Activated CD8-positive, alpha-beta memory T cell treated with anti-CD3 and anti-CD28 coated beads, Interleukin-2, amount 10 ng/mL, durations not matched to agents 7 days and 5 days (primary cell): Measurements from ENCODE around the gene UCKL1. TPM values are rescaled to one million over a fixed set of nuclear protein-coding genes. Genes with fewer than 3 reads are reported as not detected.

Experiments
- ATAC-seq: fragments of 150-1000 bp; cut with Tn5 transposase; one replicate; pipeline ENCODE4 v1.10.0; 2021; ENCODE audit warnings: moderate library complexity
- CTCF ChIA-PET: fragments of 350-600 bp; sonication (Branson Sonifier 250); formaldehyde crosslinking; loops from one replicate; lab custom pipeline; 2021; ENCODE audit warnings: antibody characterized with exemption; lab: Charles Lee
- DNase-seq: peaks from one replicate; pipeline ENCODE4 v3.0.0-alpha.2; 2020
- H3K27ac Mint-ChIP-seq: one replicate; pipeline ENCODE4 v1.8.0; 2021; ENCODE audit warnings: mild to moderate bottlenecking, mixed read lengths
- H3K27me3 Mint-ChIP-seq: one replicate; pipeline ENCODE4 v1.8.0; 2021; ENCODE audit warnings: mixed read lengths
- H3K36me3 Mint-ChIP-seq: one replicate; pipeline ENCODE4 v1.8.0; 2021; ENCODE audit warnings: mild to moderate bottlenecking, mixed read lengths
- H3K4me1 Mint-ChIP-seq: one replicate; pipeline ENCODE4 v1.8.0; 2021; ENCODE audit warnings: mixed read lengths
- H3K4me3 Mint-ChIP-seq: one replicate; pipeline ENCODE4 v1.8.0; 2021; ENCODE audit warnings: mild to moderate bottlenecking, moderate library complexity, mixed read lengths
- H3K9me3 Mint-ChIP-seq: one replicate; pipeline ENCODE4 v1.8.0; 2022; ENCODE audit warnings: low read depth, mixed read lengths
- total RNA-seq, 2 experiments: library from RNA; stranded (reverse); gene quantifications; one replicate each; pipeline ENCODE4 v1.2.3, GENCODE V29; 2021

Gene UCKL1
- 10 to 100 TPM; 41.1 to 41.9 TPM for total RNA-seq

DNA sequence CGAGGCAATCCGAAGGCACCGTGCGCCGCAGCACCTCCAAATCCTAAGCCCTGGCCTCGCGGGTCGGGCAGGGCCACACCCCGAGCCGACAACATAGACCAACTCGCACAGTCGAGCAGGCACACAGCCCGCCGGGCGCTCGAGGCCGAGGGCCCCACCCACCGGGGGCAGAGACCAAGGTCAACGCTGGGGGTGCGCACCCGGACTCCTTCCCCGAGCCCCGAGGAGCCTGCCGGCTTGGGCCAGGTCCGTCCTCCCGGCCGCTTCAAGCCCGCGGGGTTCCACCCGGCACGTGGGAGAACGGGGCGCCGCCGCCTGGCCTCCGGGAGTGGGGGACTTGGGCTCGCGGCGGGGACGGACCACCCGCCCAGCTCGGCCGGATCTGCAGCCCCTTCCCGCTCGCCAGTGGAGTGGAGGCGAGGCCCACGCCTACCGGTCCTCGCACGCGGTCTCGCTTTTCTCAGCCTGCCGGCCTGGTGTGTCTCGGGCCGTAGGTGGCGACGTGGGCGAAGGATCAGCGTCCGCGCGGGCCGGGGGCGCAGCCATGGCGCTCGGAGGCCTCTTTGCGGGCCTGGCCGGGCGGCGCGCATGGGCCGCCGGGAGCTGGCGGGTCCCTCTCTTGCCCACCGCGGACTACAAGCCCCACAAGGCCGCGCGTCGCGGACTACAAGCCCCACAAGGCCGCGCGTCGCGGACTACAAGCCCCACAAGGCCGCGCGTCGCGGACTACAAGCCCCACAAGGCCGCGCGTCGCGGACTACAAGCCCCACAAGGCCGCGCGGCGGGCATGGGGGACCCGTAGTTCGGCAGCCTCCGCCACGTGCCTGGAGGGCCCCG, at the start of gene UCKL1:
TSS of gene UCKL1 (minus strand) at position 590 of the 837 bp plus-strand sequence. CDS start at position 546, 44 bp downstream.
- H3K4me3 Mint-ChIP-seq, result peak within 1 kb of the TSS; percentile 78
- no peaks in the 10 kb centered on the region for H3K27me3 Mint-ChIP-seq
- DNase-seq (peak; percentile 94), ATAC-seq (peak; percentile 83)
- H3K9me3 Mint-ChIP-seq, result no peaks in the 10 kb centered on the region
- H3K4me1 Mint-ChIP-seq, result peaks cover 30% of the 10 kb centered on the region
- H3K27ac Mint-ChIP-seq, result peak within 1 kb of the TSS; percentile 85
- CTCF ChIA-PET, result interaction anchor here (0.9 to 2.3 kb wide), 16 partner anchors 12 to 435 kb away, joined by 3 to 18 read pairs (median 4); partner anchors contain the start of genes PPDPF, PTK6 and TPD52L2
- no peaks in the 10 kb centered on the region for H3K36me3 Mint-ChIP-seq

GRCh38 chr20:64005394-64005793, 49.2 kb upstream of the UCKL1 start:
- CTCF ChIA-PET, result interaction anchor here (0.9 to 3.4 kb wide), 2 partner anchors 33 to 34 kb away, joined by 3 to 20 read pairs; no protein-coding TSS in a partner anchor

GRCh38 chr20:64003960-64004725, 47.9 kb upstream of the UCKL1 start:
- no peak overlapping the region for H3K4me3 Mint-ChIP-seq
- no peak overlapping the region for H3K27ac Mint-ChIP-seq
- peaks cover 41% of the 10 kb centered on the region for H3K36me3 Mint-ChIP-seq
- peaks cover 12% of the 10 kb centered on the region for H3K4me1 Mint-ChIP-seq
- ATAC-seq (no peak), DNase-seq (no peak)
- H3K9me3 Mint-ChIP-seq, result peaks cover 3% of the 10 kb centered on the region
- CTCF ChIA-PET, result interaction anchor here (0.9 kb wide), 1 partner anchor 35 kb away, joined by 3 read pairs; no protein-coding TSS in a partner anchor
- H3K27me3 Mint-ChIP-seq, result no peaks in the 10 kb centered on the region

More at GRCh38 chr20:64005394-64005793, 49.2 kb upstream of the UCKL1 start:
- H3K4me3 Mint-ChIP-seq, result no peak overlapping the region
- H3K9me3 Mint-ChIP-seq, result peaks cover 5% of the 10 kb centered on the region
- DNase-seq, result no peak
- H3K27me3 Mint-ChIP-seq, result no peaks in the 10 kb centered on the region
- peak overlapping the region; percentile 6 for H3K27ac Mint-ChIP-seq
- H3K4me1 Mint-ChIP-seq, result peaks cover 24% of the 10 kb centered on the region
- H3K36me3 Mint-ChIP-seq, result peaks cover 43% of the 10 kb centered on the region
- no peak for ATAC-seq

DNA sequence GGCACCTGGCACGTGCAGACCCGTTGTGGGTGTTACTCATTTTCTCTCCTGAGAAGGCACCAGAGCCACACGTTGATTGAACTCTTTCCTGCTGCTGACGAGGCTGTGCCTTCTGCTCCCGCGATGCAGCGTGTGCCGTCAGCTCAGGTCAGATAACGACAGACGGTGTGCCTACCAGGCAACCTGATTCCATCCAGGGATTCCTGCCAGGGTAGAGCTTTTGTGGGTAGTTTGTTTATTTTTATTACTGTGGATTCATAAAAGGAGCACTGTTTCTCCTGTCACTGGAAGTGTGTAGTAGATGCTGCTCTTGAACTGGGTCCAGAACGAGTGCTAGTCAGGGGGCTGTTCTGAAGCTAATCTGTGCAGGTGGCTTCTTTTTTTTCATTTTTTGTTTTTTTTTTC, 45.4 kb upstream of the UCKL1 start:
- CTCF ChIA-PET, result interaction anchor here (1.3 to 3.4 kb wide), 2 partner anchors 18 to 37 kb away, joined by 3 to 18 read pairs; no protein-coding TSS in a partner anchor

DNA sequence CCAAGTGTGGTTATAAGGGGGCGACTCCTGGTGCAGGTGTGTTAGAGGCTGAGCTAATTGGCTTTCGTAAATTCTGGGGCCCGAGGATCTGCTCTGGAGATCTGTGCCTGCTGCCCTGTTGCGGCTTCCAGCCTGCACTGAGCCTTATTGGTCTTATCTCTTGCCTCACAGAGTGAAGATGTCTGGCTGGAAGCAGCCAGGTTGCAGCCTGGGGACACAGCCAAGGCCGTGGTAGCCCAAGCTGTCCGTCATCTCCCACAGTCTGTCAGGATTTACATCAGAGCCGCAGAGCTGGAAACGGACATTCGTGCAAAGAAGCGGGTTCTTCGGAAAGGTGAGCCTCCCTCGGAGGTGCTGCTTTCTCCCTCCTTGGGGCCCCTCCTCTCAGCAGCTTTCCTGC, 44.7 kb upstream of the UCKL1 start:
- H3K27ac Mint-ChIP-seq, result no peak overlapping the region
- CTCF ChIA-PET, result interaction anchor here (3.4 kb wide), 1 partner anchor 38 kb away, joined by 18 read pairs; no protein-coding TSS in a partner anchor

More for the DNA sequence above, 45.4 kb upstream of the UCKL1 start:
- DNase-seq, result no peak
- H3K36me3 Mint-ChIP-seq, result peaks cover 39% of the 10 kb centered on the region
- no peak for ATAC-seq
- no peaks in the 10 kb centered on the region for H3K27me3 Mint-ChIP-seq
- H3K4me3 Mint-ChIP-seq, result no peak overlapping the region
- no peaks in the 10 kb centered on the region for H3K9me3 Mint-ChIP-seq
- H3K4me1 Mint-ChIP-seq, result peaks cover under 1% of the 10 kb centered on the region
- peak overlapping the region; percentile 1 for H3K27ac Mint-ChIP-seq

GRCh38 chr20:63982937-63983336, 26.7 kb upstream of the UCKL1 start:
- peak overlapping the region; percentile 28 for H3K4me3 Mint-ChIP-seq
- peaks cover 42% of the 10 kb centered on the region for H3K4me1 Mint-ChIP-seq
- peak overlapping the region; percentile 27 for H3K27ac Mint-ChIP-seq
- H3K9me3 Mint-ChIP-seq, result no peaks in the 10 kb centered on the region
- ATAC-seq (no peak), DNase-seq (no peak)
- H3K27me3 Mint-ChIP-seq, result no peaks in the 10 kb centered on the region
- CTCF ChIA-PET, result interaction anchor here (1.2 to 4.5 kb wide), 7 partner anchors 9 to 446 kb away, joined by 3 to 190 read pairs (median 3); partner anchors contain the start of genes C20orf204 and PTK6
- peaks cover 32% of the 10 kb centered on the region for H3K36me3 Mint-ChIP-seq

More for the DNA sequence above, 44.7 kb upstream of the UCKL1 start:
- Mint-ChIP-seq H3K36me3 (peaks cover 42% of the 10 kb centered on the region), H3K9me3 (no peaks in the 10 kb centered on the region), H3K4me1 (no peaks in the 10 kb centered on the region), H3K4me3 (no peak overlapping the region), H3K27me3 (no peaks in the 10 kb centered on the region)
- DNase-seq, result no peak
- ATAC-seq, result no peak

DNA sequence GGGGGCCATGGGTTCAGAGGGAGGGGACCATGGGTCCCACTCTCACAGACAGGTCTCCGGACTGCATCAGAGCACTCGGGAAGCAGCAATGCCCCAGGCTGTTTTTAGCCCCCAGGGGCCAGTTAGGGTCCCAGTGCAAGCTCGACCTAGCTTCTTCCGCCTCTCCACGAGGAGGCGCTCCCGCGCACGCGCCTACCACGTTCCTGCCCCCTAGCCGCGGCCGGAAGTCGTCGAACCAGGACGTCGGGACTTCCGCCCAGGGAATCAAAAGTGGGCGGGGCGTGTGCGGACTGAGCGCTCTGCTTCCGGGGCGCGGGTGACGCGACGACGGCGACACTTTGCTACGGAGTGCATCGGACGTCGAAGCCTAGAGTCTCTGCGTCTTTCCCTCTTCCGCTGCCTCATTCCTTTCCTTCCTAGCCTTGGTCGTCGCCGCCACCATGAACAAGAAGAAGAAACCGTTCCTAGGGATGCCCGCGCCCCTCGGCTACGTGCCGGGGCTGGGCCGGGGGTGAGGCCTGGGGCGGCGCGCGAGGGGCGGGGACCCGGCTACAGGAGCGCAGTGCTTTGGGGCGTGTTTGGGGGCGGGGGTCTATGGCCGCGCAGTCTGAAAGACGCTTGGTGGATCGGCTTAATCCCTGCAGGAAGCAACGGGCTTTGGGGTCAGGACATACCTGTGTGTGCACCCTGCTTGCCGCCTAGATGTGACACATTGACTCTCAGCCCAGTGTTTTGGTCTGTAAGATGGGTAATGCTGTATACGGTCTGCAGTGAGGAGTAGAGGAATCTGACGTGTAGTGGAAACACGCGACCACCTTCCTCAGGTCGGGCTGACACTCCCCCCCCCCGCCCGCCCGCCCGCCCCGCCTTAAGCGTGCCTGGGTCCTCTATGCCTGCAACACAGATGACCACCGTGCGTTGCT, 24.9 kb upstream of the UCKL1 start, which contains the start of gene PRPF6:
TSS of gene PRPF6 (plus strand) at position 327 of the 923 bp plus-strand sequence. CDS start at position 441, 114 bp downstream.
- Mint-ChIP-seq H3K9me3 (no peaks in the 10 kb centered on the region), H3K27me3 (no peaks in the 10 kb centered on the region), H3K4me3 (peak within 1 kb of the TSS; percentile 92), H3K36me3 (peaks cover 30% of the 10 kb centered on the region), H3K4me1 (peaks cover 59% of the 10 kb centered on the region), H3K27ac (peak within 1 kb of the TSS; percentile 99)
- CTCF ChIA-PET, result interaction anchor here (0.7 to 4.5 kb wide), 31 partner anchors 7 to 339 kb away, joined by 3 to 190 read pairs (median 6); partner anchors contain the start of genes ARFRP1, C20orf204, OPRL1 and RGS19
- DNase-seq (peak; percentile 97), ATAC-seq (peak; percentile 64)

DNA sequence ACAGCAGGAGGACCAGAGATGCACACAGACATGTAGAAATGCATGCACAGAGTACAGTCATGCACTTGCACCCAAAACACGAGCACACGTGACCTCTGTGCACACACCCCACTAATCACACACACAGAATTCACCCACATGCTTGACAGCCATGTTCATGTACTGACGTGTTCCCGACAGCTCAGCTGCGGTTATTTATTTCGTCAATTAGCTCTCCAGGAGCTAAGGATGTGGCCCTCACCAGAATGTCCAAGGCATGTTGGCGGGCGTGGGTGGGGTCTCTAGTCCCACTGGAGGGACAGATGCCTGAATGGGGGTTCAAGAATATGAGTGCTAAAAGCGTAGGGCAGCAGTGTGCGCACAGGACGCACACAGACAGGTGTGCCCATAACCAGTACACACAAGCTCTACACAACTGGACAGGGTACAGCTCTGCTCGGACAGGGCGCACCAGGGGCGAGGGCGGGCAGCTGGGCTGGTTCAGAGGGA, 24.1 kb upstream of the UCKL1 start:
- H3K27ac Mint-ChIP-seq, result peak overlapping the region; percentile 99
- ATAC-seq (peak; percentile 24), DNase-seq (peak; percentile 74)
- CTCF ChIA-PET, result interaction anchor here (0.7 to 4.5 kb wide), 29 partner anchors 9 to 443 kb away, joined by 3 to 190 read pairs (median 6); partner anchors contain the start of genes ARFRP1, C20orf204, OPRL1 and RGS19
- peak overlapping the region; percentile 92 for H3K4me3 Mint-ChIP-seq
- no peaks in the 10 kb centered on the region for H3K27me3 Mint-ChIP-seq
- peaks cover 61% of the 10 kb centered on the region for H3K4me1 Mint-ChIP-seq
- H3K36me3 Mint-ChIP-seq, result peaks cover 27% of the 10 kb centered on the region
- H3K9me3 Mint-ChIP-seq, result no peaks in the 10 kb centered on the region

GRCh38 chr20:63979557-63980316, 23.5 kb upstream of the UCKL1 start, which contains the start of gene SAMD10:
Gene SAMD10, minus strand, starts transcription at chr20:63979642. Its CDS starts 175 bp downstream, at chr20:63979467.
- no peaks in the 10 kb centered on the region for H3K9me3 Mint-ChIP-seq

DNA sequence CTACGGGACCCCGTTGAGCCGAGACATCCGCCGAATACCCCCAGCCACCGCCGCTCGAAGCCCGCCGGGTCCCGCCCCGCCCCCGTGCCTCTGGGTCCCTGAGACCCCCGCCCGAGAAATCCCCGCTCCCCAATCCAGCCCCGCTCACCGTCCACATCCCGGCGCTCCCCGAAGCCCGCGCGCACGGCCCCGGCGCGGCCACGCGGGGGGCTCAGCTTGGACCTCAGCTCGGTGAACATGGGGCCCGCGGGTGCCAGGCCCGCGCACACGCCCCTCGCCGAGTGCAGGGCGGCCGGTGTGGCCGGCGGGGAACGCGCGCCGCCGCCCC, 23.0 kb upstream of the UCKL1 start:
- Mint-ChIP-seq H3K9me3 (no peaks in the 10 kb centered on the region), H3K4me3 (peak overlapping the region; percentile 62), H3K36me3 (peaks cover 24% of the 10 kb centered on the region), H3K27me3 (no peaks in the 10 kb centered on the region), H3K4me1 (peaks cover 61% of the 10 kb centered on the region), H3K27ac (peak overlapping the region; percentile 92)
- no peak for DNase-seq
- CTCF ChIA-PET, result interaction anchor here (1.8 to 4.5 kb wide), 10 partner anchors 11 to 104 kb away, joined by 6 to 190 read pairs (median 10); partner anchors contain the start of genes C20orf204, SOX18 and TCEA2
- no peak for ATAC-seq

More at GRCh38 chr20:63979557-63980316, 23.5 kb upstream of the UCKL1 start, which contains the start of gene SAMD10:
- peak within 1 kb of the TSS; percentile 99 for H3K27ac Mint-ChIP-seq
- peak; percentile 79 for DNase-seq
- ATAC-seq, result peak; percentile 20
- peak within 1 kb of the TSS; percentile 92 for H3K4me3 Mint-ChIP-seq
- CTCF ChIA-PET, result interaction anchor here (0.7 to 4.5 kb wide), 27 partner anchors 11 to 442 kb away, joined by 3 to 190 read pairs (median 6); partner anchors contain the start of genes ARFRP1, C20orf204, OPRL1 and RGS19
- peaks cover 64% of the 10 kb centered on the region for H3K4me1 Mint-ChIP-seq
- H3K27me3 Mint-ChIP-seq, result no peaks in the 10 kb centered on the region
- peaks cover 27% of the 10 kb centered on the region for H3K36me3 Mint-ChIP-seq
